SIG-M5 treated with dmso at 0.1 percent for 504 hours (cell line): ENCODE measurements around the gene SLC7A4.
A peak's percentile ranks its signal among the peaks of the same experiment; 100 is the strongest.
"Not testable (repeated sequence)": the region's sequence is repeated elsewhere in the genome, so short reads cannot be mapped to it uniquely, and the experiment has no call there.

ENCODE experiments used
- DNase-seq: peaks from one replicate; lab custom pipeline; 2025; ENCODE audit not compliant: unreplicated experiment; lab: John Stamatoyannopoulos, UW

Gene SLC7A4, protein sequence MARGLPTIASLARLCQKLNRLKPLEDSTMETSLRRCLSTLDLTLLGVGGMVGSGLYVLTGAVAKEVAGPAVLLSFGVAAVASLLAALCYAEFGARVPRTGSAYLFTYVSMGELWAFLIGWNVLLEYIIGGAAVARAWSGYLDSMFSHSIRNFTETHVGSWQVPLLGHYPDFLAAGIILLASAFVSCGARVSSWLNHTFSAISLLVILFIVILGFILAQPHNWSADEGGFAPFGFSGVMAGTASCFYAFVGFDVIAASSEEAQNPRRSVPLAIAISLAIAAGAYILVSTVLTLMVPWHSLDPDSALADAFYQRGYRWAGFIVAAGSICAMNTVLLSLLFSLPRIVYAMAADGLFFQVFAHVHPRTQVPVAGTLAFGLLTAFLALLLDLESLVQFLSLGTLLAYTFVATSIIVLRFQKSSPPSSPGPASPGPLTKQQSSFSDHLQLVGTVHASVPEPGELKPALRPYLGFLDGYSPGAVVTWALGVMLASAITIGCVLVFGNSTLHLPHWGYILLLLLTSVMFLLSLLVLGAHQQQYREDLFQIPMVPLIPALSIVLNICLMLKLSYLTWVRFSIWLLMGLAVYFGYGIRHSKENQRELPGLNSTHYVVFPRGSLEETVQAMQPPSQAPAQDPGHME

DNA sequence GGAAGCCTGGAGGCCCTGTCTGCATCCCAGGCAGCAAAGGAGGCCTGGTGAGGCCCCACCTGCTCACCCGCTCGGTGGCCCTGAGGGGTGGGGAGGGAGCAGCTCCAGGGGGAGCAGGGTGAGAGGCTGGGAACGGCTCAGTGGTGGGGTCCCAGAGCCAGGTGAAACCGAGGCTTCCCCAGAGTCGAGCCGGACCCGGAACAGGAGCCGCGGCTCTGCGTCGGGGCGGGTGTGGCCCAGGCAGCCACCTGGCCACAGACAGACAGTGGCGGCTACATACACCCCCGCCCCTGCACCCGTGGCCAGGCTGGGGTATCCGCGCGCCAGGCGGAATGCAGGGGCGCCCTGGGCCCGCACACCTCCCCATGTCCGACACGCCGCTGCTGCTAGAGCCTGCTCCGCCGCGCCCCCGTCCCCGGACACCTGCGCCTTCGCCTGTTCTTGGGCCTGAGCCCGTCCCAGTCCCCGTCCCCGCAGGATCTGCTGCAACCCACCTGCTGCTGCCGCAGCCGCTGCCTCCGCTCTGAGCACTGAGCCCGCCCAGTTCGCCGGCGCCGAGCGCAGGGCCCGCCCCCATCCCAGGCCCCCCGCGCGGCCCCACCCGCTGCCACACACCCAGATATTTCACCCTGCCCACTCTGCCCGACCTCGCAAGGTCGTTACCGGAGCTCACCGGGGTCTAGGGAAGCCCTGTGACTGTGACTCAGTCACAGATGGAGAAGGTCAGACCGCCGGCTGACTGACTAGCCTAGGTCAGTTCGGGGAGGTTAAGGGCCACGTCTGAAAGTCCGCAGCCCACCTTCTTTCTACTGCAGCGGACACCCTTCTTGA lies at the start of gene SLC7A4:
Gene SLC7A4, minus strand, starts transcription at position 525 of the 831 bp plus-strand sequence. CDS start 749 bp downstream, outside the sequence.
- no peak for DNase-seq

DNA sequence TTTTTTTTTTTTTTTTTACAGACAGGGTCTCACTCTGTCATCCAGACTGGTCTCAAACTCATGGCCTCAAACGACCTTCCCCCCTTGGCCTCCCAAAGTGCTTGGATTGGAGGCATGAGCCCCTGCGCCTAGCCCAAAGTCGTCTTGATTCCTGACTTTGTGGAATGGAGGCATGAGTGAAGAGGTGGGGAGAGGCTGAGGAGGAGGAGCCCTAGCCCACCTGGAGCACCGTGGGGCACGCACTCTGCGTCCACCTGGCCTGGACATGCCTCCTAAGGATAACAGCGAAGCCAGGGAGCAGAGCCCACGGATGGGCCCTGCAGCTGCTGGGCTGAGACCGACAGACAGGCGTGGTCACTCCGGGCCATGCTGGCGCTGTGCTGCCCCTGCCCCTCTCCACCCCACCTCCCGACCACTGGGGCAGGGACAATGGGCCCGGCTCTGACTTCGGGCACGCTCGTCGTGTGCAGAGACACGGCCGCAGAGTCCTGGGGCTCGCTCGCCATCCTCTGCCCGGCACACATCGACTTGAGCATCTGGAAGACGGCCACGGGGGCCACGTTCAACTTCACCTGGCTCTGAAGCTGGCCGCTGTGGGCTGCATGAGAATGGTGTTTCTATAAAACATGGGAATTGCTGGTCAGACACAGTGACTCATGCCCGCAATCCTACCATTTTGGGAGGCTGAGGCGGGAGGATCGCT lies 48.2 kb upstream of the SLC7A4 start:
- no peak for DNase-seq

DNA sequence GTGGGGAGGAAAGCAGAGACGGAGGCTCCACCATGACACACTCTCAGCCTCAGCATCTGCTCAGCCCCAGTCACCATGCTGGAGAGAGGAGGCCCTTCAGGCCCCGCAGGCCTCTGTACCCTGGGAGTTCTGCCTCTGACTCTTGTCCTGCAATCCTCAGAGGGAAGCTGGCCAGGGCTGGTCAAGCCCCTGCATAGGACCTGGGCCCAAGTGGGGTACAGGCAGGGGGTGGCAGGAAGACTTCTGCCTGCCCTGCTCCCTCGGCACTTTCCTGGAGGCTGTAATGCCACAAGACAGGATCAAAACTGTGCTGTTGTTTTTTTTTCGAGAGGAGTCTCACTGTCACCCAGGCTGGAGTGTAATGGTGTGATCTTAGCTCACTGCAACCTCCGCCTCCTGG lies 47.1 kb upstream of the SLC7A4 start:
- no peak for DNase-seq

GRCh38 chr22:21078916-21079315 lies 46.6 kb upstream of the SLC7A4 start:
- no peak for DNase-seq

DNA sequence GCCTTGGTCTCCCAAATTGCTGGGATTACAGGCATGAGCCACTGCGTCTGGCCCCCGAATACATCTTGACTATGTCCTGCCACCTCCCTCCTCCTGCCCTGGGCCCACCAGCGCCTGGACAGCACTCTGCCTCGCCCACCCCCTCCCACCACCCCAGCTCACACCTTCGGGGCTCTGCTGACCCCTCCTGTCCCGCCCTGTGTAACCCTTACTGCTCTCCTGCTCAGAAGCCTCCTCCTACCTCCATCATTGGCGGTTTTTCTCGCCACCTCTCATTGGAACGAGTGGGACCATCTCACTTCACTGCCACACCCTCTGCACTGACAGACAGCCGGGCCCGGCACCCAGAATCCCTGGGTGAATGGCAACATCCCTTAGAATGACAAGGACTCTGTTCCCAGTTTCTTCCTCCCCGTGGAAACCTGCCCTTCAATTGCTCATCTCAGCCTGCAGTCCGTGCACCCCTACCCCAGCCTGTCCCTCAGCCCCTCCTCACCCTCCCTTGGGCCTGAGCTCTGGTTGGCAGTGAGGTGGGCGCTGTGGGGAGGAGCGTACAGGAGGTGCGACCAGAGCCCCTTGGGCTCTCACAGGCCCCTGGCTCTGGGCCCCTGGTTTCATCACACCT lies 45.6 kb upstream of the SLC7A4 start:
- no peak for DNase-seq

DNA sequence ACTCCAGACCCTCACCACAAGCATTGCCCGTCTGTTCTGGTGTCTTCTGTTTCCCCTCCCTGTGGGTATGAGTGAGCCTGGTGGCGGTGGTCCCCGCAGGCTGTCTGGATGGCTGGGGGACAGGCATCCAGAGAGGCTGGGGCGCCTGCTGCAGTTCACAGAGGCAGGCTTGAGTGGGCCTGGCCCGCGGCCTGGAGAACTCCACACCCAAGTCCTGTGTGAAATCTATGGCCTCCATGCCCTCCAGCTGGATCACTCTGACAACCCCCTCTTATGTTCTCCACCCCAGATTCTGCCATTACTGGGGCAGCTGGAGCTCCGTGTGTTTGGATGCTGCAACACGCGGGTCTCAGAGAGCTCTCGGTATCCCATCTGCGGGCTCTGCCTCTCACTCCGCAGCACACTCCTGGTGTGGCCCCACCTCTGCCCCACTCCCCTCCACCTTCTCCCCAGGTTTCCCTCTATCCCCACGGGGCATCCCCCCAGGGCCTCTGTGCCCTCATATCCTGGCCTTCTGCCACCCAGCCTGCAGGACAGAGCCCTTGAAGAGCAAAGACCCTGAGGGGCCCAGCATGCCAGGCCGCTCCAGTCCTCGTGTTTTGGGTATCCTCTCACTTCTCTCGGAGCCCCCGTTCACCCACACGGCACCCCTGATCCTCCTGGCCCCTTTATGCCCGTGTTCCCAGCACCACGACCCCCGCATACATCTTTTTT lies 44.7 kb upstream of the SLC7A4 start:
- no peak for DNase-seq

GRCh38 chr22:21075516-21076138 lies 43.3 kb upstream of the SLC7A4 start:
- no peak for DNase-seq

- peak; percentile 68 for DNase-seq
Observed at GRCh38 chr22:21074102-21074715, 41.8 kb upstream of the SLC7A4 start.

- DNase-seq, result no peak
Observed at GRCh38 chr22:21073482-21073881, 41.1 kb upstream of the SLC7A4 start.

DNA sequence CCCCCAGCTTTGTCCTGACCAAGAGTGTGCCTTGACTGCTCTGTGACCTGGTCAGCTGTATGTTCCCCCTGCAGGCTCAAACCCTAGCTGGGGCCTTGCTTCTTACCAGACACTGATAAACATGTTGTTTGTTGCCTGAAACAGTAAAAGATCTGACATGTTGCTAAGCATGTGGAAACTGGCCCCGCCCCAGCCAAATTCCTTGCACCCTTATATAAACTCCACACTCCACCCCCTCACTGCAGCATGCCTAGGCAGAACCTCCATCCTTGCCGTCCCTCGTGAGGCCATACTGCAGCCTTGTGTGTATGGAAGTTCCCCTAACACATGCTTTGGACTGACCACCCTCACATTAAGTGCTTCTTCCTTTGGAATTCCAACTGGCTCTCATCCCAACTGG lies 40.7 kb upstream of the SLC7A4 start:
- no peak for DNase-seq

DNA sequence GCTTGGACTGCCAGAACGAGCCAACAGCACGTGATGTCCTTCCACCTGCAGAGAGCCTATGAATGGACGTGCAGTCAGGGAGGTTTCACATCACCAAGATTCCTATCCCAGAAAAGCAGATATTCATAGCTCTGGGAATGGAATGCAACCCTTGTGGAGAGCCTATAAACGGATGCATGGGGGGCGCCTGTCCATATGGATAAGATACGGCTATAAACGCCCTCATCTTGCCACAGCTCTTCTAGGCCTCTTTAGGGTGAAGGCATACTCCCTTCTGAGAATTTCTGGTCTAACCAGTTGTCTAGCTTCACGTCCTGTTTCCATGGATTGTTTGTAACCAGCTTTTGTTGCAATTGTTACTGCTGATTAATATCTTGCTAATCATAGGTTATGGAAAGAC lies 39.4 kb upstream of the SLC7A4 start:
- DNase-seq, result not testable (repeated sequence)

DNA sequence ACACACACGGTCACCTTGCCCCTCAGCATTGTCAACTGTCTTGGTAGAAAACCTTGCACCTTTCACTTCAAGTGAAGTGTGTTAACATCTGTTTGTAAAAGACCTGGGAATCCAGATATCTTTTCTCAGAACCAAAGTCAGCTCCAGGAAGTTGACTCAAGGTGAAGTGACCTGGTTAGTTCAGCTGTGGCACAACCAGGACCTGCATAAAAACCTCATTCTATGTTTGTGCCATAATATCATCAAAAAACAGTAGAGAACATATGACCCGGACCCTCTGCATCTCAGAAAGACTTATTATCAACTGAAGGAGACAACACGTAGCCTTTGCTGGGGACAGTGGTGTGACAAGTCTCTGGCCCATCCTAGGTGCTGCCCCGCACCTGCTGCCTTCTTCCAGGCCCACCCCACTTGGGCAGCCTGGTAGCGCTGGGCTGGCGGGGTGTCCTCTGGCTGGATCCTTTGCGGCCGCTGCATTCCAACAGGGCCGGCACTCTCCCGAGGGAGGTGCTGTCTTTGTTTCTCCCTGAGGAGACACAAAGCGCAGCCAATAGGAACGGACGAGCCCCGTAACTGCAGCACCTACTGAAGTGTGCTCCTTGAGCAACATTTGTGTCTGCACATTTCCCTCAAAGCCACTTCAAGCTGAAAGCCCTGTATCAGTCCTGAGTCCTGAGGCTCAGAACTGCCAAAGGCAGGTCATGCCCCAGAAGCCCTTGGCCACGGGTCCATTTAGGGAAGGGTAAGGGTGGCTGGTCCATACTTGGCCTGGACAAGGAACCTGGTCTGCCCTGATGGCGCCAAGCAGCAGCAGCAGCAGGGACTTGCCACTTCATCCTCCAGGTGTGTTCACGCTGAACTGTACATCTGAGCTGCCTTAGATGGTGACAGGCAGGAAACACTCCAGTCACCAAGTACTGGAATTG lies 38.6 kb upstream of the SLC7A4 start:
- no peak for DNase-seq

DNA sequence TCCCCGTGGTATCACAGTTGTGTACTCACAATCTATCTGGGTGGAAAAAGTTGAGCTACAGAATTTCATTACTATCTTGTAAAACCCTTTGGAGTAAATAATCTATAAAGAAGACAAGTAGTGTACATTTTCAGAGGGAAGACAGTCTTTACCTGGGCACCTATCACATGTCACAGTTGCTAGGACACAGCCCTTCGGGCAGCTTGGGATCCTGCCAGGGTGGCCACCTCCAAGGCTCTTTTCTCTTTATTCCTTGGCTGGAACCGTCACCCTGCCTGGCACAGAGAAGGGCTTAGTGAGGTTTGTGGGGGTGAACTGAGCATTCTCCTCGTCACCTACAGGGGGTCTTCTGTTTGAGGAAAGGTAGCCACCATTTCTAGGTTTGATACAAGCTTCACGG lies 37.0 kb upstream of the SLC7A4 start:
- no peak for DNase-seq

DNA sequence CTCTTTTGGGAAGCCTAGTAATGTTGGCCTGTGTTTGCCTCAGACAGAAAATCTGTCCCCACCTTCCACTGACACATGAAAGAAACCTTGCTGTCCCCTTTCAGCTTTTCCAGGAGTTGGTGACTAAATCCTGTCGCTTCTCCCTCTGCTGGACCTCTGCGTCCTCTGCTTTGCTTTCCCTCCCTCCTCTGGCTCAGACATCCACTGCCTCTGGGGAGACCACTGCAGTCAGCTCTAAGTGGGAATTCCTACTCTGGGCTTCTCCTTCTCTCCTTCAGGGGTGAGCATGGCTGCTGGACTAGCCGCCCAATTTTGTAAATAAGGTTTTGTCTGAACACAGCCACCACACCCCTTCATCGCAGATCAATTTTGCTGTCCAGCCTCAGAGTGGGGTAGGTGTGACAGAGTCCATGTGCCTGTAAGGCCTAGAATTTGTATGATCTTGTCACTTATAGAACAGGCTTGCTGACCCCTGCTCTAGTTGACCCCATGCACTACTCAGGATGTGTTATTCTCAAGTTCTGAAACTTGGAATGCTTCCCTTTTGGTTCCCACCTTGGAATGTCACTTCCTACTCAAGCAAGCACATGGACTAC lies 36.4 kb upstream of the SLC7A4 start:
- DNase-seq, result no peak

- no peak for DNase-seq
Observed at GRCh38 chr22:21067901-21068680, 35.7 kb upstream of the SLC7A4 start.

- DNase-seq, result no peak
Observed at GRCh38 chr22:21067075-21067900, 34.9 kb upstream of the SLC7A4 start.
